CD4-positive, alpha-beta T cell treated with Interferon gamma for 1 hour (primary cell): ENCODE data around the gene AK2.
"Not testable (repeated sequence)": the region's sequence is repeated elsewhere in the genome, so short reads cannot be mapped to it uniquely, and the experiment has no call there.

ENCODE experiments used
- DNase-seq: peaks from one replicate; pipeline ENCODE4 v3.0.0-alpha.2; 2020

The AK2 gene

GRCh38 chr1:33036526-33037503 lies at the start of gene AK2:
Gene AK2 (minus strand): TSS chr1:33036883. CDS start chr1:33036828, 55 bp downstream.
- DNase-seq: peak; percentile 91

GRCh38 chr1:33086384-33086850 lies 49.7 kb upstream of the AK2 start:
- peak; percentile 42 for DNase-seq

GRCh38 chr1:33085332-33085731 lies 48.6 kb upstream of the AK2 start:
- no peak for DNase-seq

- DNase-seq: no peak
Observed at GRCh38 chr1:33082575-33083108, 46.0 kb upstream of the AK2 start.

GRCh38 chr1:33081554-33082305 lies 45.0 kb upstream of the AK2 start:
- no peak for DNase-seq

- peak; percentile 95 for DNase-seq
Observed at GRCh38 chr1:33080885-33081553, 44.3 kb upstream of the AK2 start, which contains the start of gene AZIN2. Gene AZIN2 (plus strand): TSS chr1:33081153. CDS start chr1:33082250, 1,097 bp downstream.

- no peak for DNase-seq
Observed at GRCh38 chr1:33080373-33080772, 43.7 kb upstream of the AK2 start.

- DNase-seq: no peak
Observed at GRCh38 chr1:33078030-33078591, 41.4 kb upstream of the AK2 start.

- DNase-seq: no peak
Observed at GRCh38 chr1:33074193-33074945, 37.7 kb upstream of the AK2 start.

- DNase-seq: no peak
Observed at GRCh38 chr1:33072707-33073106, 36.0 kb upstream of the AK2 start.

- DNase-seq: no peak
Observed at GRCh38 chr1:33070628-33071027, 33.9 kb upstream of the AK2 start.

- not testable (repeated sequence) for DNase-seq
Observed at GRCh38 chr1:33068108-33068507, 31.4 kb upstream of the AK2 start.

GRCh38 chr1:33066477-33066876 lies 29.8 kb upstream of the AK2 start:
- DNase-seq: not testable (repeated sequence)

GRCh38 chr1:33065301-33065700 lies 28.6 kb upstream of the AK2 start:
- no peak for DNase-seq

- not testable (repeated sequence) for DNase-seq
Observed at GRCh38 chr1:33064284-33064683, 27.6 kb upstream of the AK2 start.

- no peak for DNase-seq
Observed at GRCh38 chr1:33061834-33062233, 25.2 kb upstream of the AK2 start.

- DNase-seq: no peak
Observed at GRCh38 chr1:33060579-33061083, 23.9 kb upstream of the AK2 start.

GRCh38 chr1:33057095-33057494 lies 20.4 kb upstream of the AK2 start:
- no peak for DNase-seq

GRCh38 chr1:33056426-33056825 lies 19.7 kb upstream of the AK2 start:
- DNase-seq: no peak

GRCh38 chr1:33055210-33056008 lies 18.7 kb upstream of the AK2 start:
- peak; percentile 48 for DNase-seq
